ENCODE results near the gene ZNF563.

DNA sequence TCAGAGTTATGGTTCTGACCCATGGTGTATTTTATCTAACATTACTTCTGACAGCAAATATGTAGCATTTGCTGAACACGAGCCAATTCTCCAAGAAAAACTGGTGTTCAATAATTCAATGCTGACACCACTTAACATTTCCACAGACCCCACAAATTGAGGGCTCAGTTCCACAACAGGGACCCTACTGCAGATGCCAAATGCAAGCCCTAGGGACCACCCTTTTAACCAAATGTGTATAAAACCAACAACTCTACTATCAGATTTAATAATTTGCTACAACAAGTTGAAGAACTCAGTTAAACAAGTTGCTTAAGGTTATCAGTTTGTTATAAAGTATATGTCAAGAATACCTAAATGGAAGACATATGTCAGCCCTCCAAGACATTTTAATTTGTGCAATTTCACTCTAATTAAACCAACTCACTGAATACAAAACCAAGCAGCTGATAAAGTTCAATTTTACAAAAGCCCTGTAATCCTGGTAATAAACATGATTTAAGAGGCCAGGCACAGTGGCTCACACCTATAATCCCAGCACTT is 45.4 kb downstream of the ZNF563 start:
- TF ChIP-seq EZH2 (IDR thresholded peaks at IDR 0.05; ENCODE audit: borderline replicate concordance, low read depth, low read length, severe bottlenecking) (no peak), CTCF (IDR thresholded peaks at IDR 0.05; ENCODE audit: borderline replicate concordance, extremely low read depth, low read length, poor library complexity, severe bottlenecking) (no peak)

Measured in DND-41 (cell line).